IMR-90 (cell line): Measurements from ENCODE around the gene TIGIT. TPM values are rescaled to one million over a fixed set of nuclear protein-coding genes. Genes with fewer than 3 reads are reported as not detected.

Experiments used
- ATAC-seq: fragments of 200-7000 bp; cut with Tn5 transposase; 2 replicates; pipeline ENCODE4 v1.9.1; 2020; ENCODE audit warnings: low read depth, mild to moderate bottlenecking, moderate library complexity
- BruUV-seq: library from RNA; stranded (reverse); fragments of 400-500 nt; replicated peaks from 2 replicates; lab custom pipeline; 2021; lab: Mats Ljungman, UMichigan
- CTCF ChIA-PET: fragments of 300-600 bp; formaldehyde crosslinking; extraction: SDS; loops from one replicate; lab custom pipeline; 2021; ENCODE audit warnings: antibody characterized with exemption; lab: Yijun Ruan, JAX
- POLR2A ChIA-PET: fragments of 300-600 bp; sonication (Branson Sonifier 250); formaldehyde crosslinking; loops from one replicate; lab custom pipeline; 2022; ENCODE audit warnings: antibody characterized with exemption; ENCODE audit not compliant: unreplicated experiment; lab: Charles Lee
- DNase-seq: peaks from one replicate; pipeline ENCODE4 v3.0.0; 2013
- H2AFZ ChIP-seq: replicated peaks from 2 replicates; pipeline ENCODE3; 2013; ENCODE audit warnings: low read length, mild to moderate bottlenecking; ENCODE audit not compliant: poor library complexity
- H2AK5ac ChIP-seq: 2 replicates; pipeline ENCODE4 v1.6.1; 2013; ENCODE audit warnings: low read depth, low read length, inconsistent platforms
- H2AK9ac ChIP-seq: replicated peaks from 2 replicates; pipeline ENCODE3; 2013; ENCODE audit warnings: mild to moderate bottlenecking, low read depth, low read length, moderate library complexity; ENCODE audit not compliant: poor library complexity
- H2BK120ac ChIP-seq: 2 replicates; pipeline ENCODE4 v1.6.1; 2013; ENCODE audit warnings: low read depth, low read length, inconsistent platforms
- H2BK15ac ChIP-seq: 3 replicates; pipeline ENCODE4 v1.6.1; 2013; ENCODE audit warnings: low read depth, low read length, inconsistent platforms
- H2BK20ac ChIP-seq: 2 replicates; pipeline ENCODE4 v1.6.1; 2013; ENCODE audit warnings: low read depth, mild to moderate bottlenecking, inconsistent platforms, low read length, moderate library complexity
- H2BK5ac ChIP-seq: 2 replicates; pipeline ENCODE4 v1.6.1; 2013; ENCODE audit warnings: mild to moderate bottlenecking, low read depth, low read length, inconsistent platforms; ENCODE audit not compliant: poor library complexity, severe bottlenecking
- H3K14ac ChIP-seq: replicated peaks from 2 replicates; pipeline ENCODE4 v1.6.1; 2013; ENCODE audit warnings: low read depth, low read length, inconsistent platforms
- H3K18ac ChIP-seq: 2 replicates; pipeline ENCODE4 v1.6.1; 2013; ENCODE audit warnings: low read depth, low read length, control low read depth
- H3K23ac ChIP-seq: 2 replicates; pipeline ENCODE4 v1.6.1; 2013; ENCODE audit warnings: low read depth, low read length, inconsistent platforms
- H3K27ac ChIP-seq: 2 replicates; pipeline ENCODE4 v1.5.1; 2013; ENCODE audit warnings: mild to moderate bottlenecking, control low read depth, low read length; ENCODE audit not compliant: insufficient read depth
- H3K27me3 ChIP-seq: 2 replicates; pipeline ENCODE4 v1.6.1; 2013; ENCODE audit warnings: low read length; ENCODE audit not compliant: control insufficient read depth, insufficient read depth
- H3K36me3 ChIP-seq: 2 replicates; pipeline ENCODE4 v1.6.1; 2013; ENCODE audit warnings: low read length, mixed read lengths; ENCODE audit not compliant: control insufficient read depth, insufficient read depth
- H3K4ac ChIP-seq: 2 replicates; pipeline ENCODE4 v1.6.1; 2013; ENCODE audit warnings: low read depth, low read length, inconsistent platforms
- H3K4me1 ChIP-seq: 2 replicates; pipeline ENCODE4 v1.6.1; 2013; ENCODE audit warnings: low read length, mixed read lengths; ENCODE audit not compliant: control insufficient read depth, insufficient read depth
- H3K4me2 ChIP-seq: 2 replicates; pipeline ENCODE4 v1.6.1; 2013; ENCODE audit warnings: low read depth, mild to moderate bottlenecking, control low read depth, low read length, moderate library complexity
- H3K4me3 ChIP-seq: 2 replicates; pipeline ENCODE4 v1.5.1; 2013; ENCODE audit warnings: low read depth, mild to moderate bottlenecking, control low read depth, low read length, moderate library complexity; ENCODE audit not compliant: insufficient read depth
- H3K56ac ChIP-seq: 2 replicates; pipeline ENCODE4 v1.6.1; 2013; ENCODE audit warnings: low read length, inconsistent platforms; ENCODE audit not compliant: insufficient read depth; ENCODE audit errors: extremely low read depth
- H3K79me1 ChIP-seq, 2 experiments: 2 replicates each; pipeline ENCODE4 v1.6.1; 2013; ENCODE audit warnings: low read length in 2 of 2, inconsistent platforms in 1 of 2, low read depth in 1 of 2
- H3K9ac ChIP-seq: 2 replicates; pipeline ENCODE4 v1.6.1; 2013; ENCODE audit warnings: low read depth, low read length, control low read depth
- H3K9me1 ChIP-seq: 2 replicates; pipeline ENCODE4 v1.6.1; 2013; ENCODE audit warnings: low read length, inconsistent platforms; ENCODE audit not compliant: insufficient read depth
- H3K9me3 ChIP-seq: 2 replicates; pipeline ENCODE4 v1.6.1; 2013; ENCODE audit warnings: low read length; ENCODE audit not compliant: control insufficient read depth, insufficient read depth
- H4K20me1 ChIP-seq: 2 replicates; pipeline ENCODE4 v1.6.1; 2013; ENCODE audit warnings: low read length, inconsistent platforms; ENCODE audit not compliant: insufficient read depth
- H4K5ac ChIP-seq: 2 replicates; pipeline ENCODE4 v1.6.1; 2013; ENCODE audit warnings: mild to moderate bottlenecking, low read depth, low read length, control low read depth
- H4K8ac ChIP-seq, 2 experiments: 2 replicates each; pipeline ENCODE4 v1.6.1; 2013; ENCODE audit warnings: low read depth in 2 of 2, low read length in 2 of 2, control low read depth in 1 of 2, inconsistent platforms in 1 of 2
- H4K91ac ChIP-seq: 2 replicates; pipeline ENCODE4 v1.6.1; 2013; ENCODE audit warnings: low read depth, low read length, inconsistent platforms; ENCODE audit not compliant: insufficient read depth
- BHLHE40 ChIP-seq: fragments of 150-350 bp; IDR thresholded peaks from 2 replicates; pipeline ENCODE4 v1.6.1; 2016; ENCODE audit warnings: mild to moderate bottlenecking, low read depth, low read length
- CEBPB ChIP-seq: IDR thresholded peaks from 2 replicates; pipeline ENCODE4 v1.6.1; 2012; ENCODE audit warnings: low read depth, low read length, improper control_type of control experiment
- CHD1 ChIP-seq: IDR thresholded peaks from 2 replicates; pipeline ENCODE4 v1.6.1; 2012; ENCODE audit warnings: low read depth, low read length, improper control_type of control experiment
- CTCF ChIP-seq: conservative IDR thresholded peaks from 2 replicates; pipeline ENCODE4 v1.5.1; 2012; ENCODE audit warnings: mild to moderate bottlenecking, low read depth, low read length, improper control_type of control experiment
- ELK1 ChIP-seq: fragments of 150-350 bp; IDR thresholded peaks from 2 replicates; pipeline ENCODE4 v1.6.1; 2016; ENCODE audit warnings: low read depth, mild to moderate bottlenecking, low read length, moderate library complexity, borderline replicate concordance
- FOS ChIP-seq: fragments of 150-350 bp; IDR thresholded peaks from 2 replicates; pipeline ENCODE4 v1.6.1; 2016; ENCODE audit warnings: low read depth, low read length
- MAFK ChIP-seq: IDR thresholded peaks from 2 replicates; pipeline ENCODE4 v1.6.1; 2012; ENCODE audit warnings: low read depth, low read length, improper control_type of control experiment
- MAZ ChIP-seq: IDR thresholded peaks from 2 replicates; pipeline ENCODE4 v1.6.1; 2012; ENCODE audit warnings: low read depth, mild to moderate bottlenecking, low read length, improper control_type of control experiment, moderate library complexity, borderline replicate concordance
- MXI1 ChIP-seq: IDR thresholded peaks from 2 replicates; pipeline ENCODE4 v1.6.1; 2012; ENCODE audit warnings: low read depth, mild to moderate bottlenecking, low read length, moderate library complexity, borderline replicate concordance
- NFE2L2 ChIP-seq: fragments of 150-350 bp; IDR thresholded peaks from 2 replicates; pipeline ENCODE4 v1.6.1; 2016; ENCODE audit warnings: low read depth, mild to moderate bottlenecking, low read length
- POLR2A ChIP-seq: IDR thresholded peaks from 2 replicates; pipeline ENCODE4 v1.6.1; 2012; ENCODE audit warnings: mild to moderate bottlenecking, low read depth, low read length
- RAD21 ChIP-seq: IDR thresholded peaks from 2 replicates; pipeline ENCODE4 v1.6.1; 2012; ENCODE audit warnings: low read length, improper control_type of control experiment
- RCOR1 ChIP-seq: IDR thresholded peaks from 2 replicates; pipeline ENCODE4 v1.6.1; 2012; ENCODE audit warnings: mild to moderate bottlenecking, low read length, improper control_type of control experiment; ENCODE audit not compliant: insufficient replicate concordance
- RFX5 ChIP-seq: IDR thresholded peaks from 2 replicates; pipeline ENCODE4 v1.8.0; 2012; ENCODE audit warnings: low read depth, mild to moderate bottlenecking, low read length, moderate library complexity
- SMC3 ChIP-seq: fragments of 150-350 bp; IDR thresholded peaks from 2 replicates; pipeline ENCODE4 v1.6.1; 2016; ENCODE audit warnings: low read depth, mild to moderate bottlenecking, antibody characterized with exemption, low read length, moderate library complexity
- USF2 ChIP-seq: fragments of 150-350 bp; IDR thresholded peaks from 2 replicates; pipeline ENCODE4 v1.6.1; 2017; ENCODE audit warnings: mild to moderate bottlenecking, antibody characterized with exemption, low read length, low read depth
- WGBS, 2 experiments: methylation state at CpG; one replicate each; pipeline versions ENCODE4 v1.1.5 to v1.1.7; 2013; ENCODE audit warnings: missing lambda C conversion rate in 2 of 2; ENCODE audit not compliant: insufficient read length in 1 of 2; ENCODE audit errors: extremely low coverage in 2 of 2; 5-methylcytosine and 5-hydroxymethylcytosine counted together
- dilution Hi-C: fragments of 300-500 bp; cut with HindIII; formaldehyde crosslinking; loops from one replicate; pipeline ENCODE4 v1.14.3; 2018; ENCODE audit warnings: low sequenced_read_pairs; ENCODE audit not compliant: unreplicated experiment
- in situ Hi-C: fragments of 300-500 bp; cut with MboI; formaldehyde crosslinking; loops from 3 replicates; pipeline ENCODE4 v1.14.3; 2019; ENCODE audit warnings: low sequenced_read_pairs, inconsistent platforms, mixed read lengths
- intact Hi-C: fragments of 100-400 bp; cut with micrococcal nuclease; formaldehyde crosslinking; loops from 2 replicates; pipeline ENCODE4 v1.10.0; 2022
- polyA plus RNA-seq, 3 experiments: library from polyadenylated mRNA; depleted of rRNA; stranded (reverse); fragments of >200 nt; gene quantifications; 2 replicates each; pipeline ENCODE4 v1.2.3, GENCODE V29; 2012; ENCODE audit warnings: low replicate concordance in 1 of 3
- total RNA-seq: library from RNA; depleted of rRNA; stranded (reverse); fragments of >200 nt; gene quantifications from 2 replicates; pipeline ENCODE4 v1.2.3, GENCODE V29; 2012

The TIGIT gene
- total and polyA plus RNA-seq, 2 of the 4 experiments (the other 2 are of a cell fraction): not detected

- CTCF ChIA-PET: no interaction called here
These were observed 25.6 kb downstream of the TIGIT start for GRCh38 chr3:114319453-114319852.

More at GRCh38 chr3:114319453-114319852, 25.6 kb downstream of the TIGIT start:
- no peak overlapping the region for H3K4ac ChIP-seq
- H4K8ac ChIP-seq: no peak overlapping the region
- H2BK5ac ChIP-seq: peak overlapping the region; percentile 40
- H4K5ac ChIP-seq: no peak overlapping the region
- no peak overlapping the region for H2BK120ac ChIP-seq
- DNase-seq (peak; percentile 95), ATAC-seq (peak; percentile 91)
- no peak overlapping the region for H3K9ac ChIP-seq
- H3K36me3 ChIP-seq: no peaks in the 10 kb centered on the region
- H3K27me3 ChIP-seq: no peaks in the 10 kb centered on the region
- H2AK9ac ChIP-seq: no peak overlapping the region
- no peak overlapping the region for H2BK20ac ChIP-seq
- H3K9me3 ChIP-seq: no peaks in the 10 kb centered on the region
- peaks cover 5% of the 10 kb centered on the region; the same call in 1 of the 2 replicates for H3K9me1 ChIP-seq
- H2BK15ac ChIP-seq: no peak overlapping the region
- H3K79me1 ChIP-seq: peaks cover 0 to 8% of the 10 kb centered on the region in 2 experiments; a peak in 1 of 4 replicates
- TF ChIP-seq MAFK: no peak
- TF ChIP-seq MXI1: peak; percentile 66; the same call in 1 of the 2 replicates
- no peak for TF ChIP-seq CHD1
- no peak for TF ChIP-seq MAZ
- TF ChIP-seq SMC3: no peak
- no peak for TF ChIP-seq ELK1
- TF ChIP-seq POLR2A: no peak
- no peak for TF ChIP-seq RCOR1
- TF ChIP-seq BHLHE40: no peak
- TF ChIP-seq RFX5: no peak
- TF ChIP-seq NFE2L2: no peak
- TF ChIP-seq RAD21: no peak
- no peak for TF ChIP-seq USF2
- TF ChIP-seq CEBPB: peak; percentile 19; the same call in 1 of the 2 replicates
- no peak for TF ChIP-seq CTCF
- peak; percentile 44; the same call in 1 of the 2 replicates for TF ChIP-seq FOS
- H3K23ac ChIP-seq: no peak overlapping the region
- in situ Hi-C loops: no loop called here
- no TSS peak for BruUV-seq
- H3K14ac ChIP-seq: no peak overlapping the region
- H2AFZ ChIP-seq: no peak overlapping the region
- peaks cover 3% of the 10 kb centered on the region; the same call in 1 of the 2 replicates for H3K4me1 ChIP-seq
- POLR2A ChIA-PET: interaction anchor here (0.6 kb wide), 1 partner anchor 65 kb away, joined by 6 read pairs; no protein-coding TSS in a partner anchor
- no peak overlapping the region for H3K18ac ChIP-seq
- H4K91ac ChIP-seq: no peak overlapping the region
- no peak overlapping the region for H3K4me3 ChIP-seq
- H3K56ac ChIP-seq: no peak overlapping the region
- no CpG with 5 or more reads among the region's 4 CpGs for WGBS, 2 experiments
- no peak overlapping the region for H3K27ac ChIP-seq
- no peaks in the 10 kb centered on the region for H4K20me1 ChIP-seq
- dilution Hi-C loops: no loop called here
- peak overlapping the region; percentile 46; the same call in 1 of the 2 replicates for H3K4me2 ChIP-seq
- intact Hi-C loops: no loop called here
- no peak overlapping the region for H2AK5ac ChIP-seq
